Ovary (tissue), 1 donor: Measurements from ENCODE around the gene TTC9C.

Source experiments
- EP300 ChIP-seq: sonication (generic); formaldehyde crosslinking; IDR thresholded peaks from one replicate; pipeline ENCODE4 v1.6.1; 2017; ENCODE audit warnings: antibody characterized with exemption
- POLR2A ChIP-seq: fragments of 450-650 bp; IDR thresholded peaks from one replicate; pipeline ENCODE4 v1.6.1; 2017; ENCODE audit warnings: antibody characterized with exemption, mild to moderate bottlenecking, moderate library complexity

DNA sequence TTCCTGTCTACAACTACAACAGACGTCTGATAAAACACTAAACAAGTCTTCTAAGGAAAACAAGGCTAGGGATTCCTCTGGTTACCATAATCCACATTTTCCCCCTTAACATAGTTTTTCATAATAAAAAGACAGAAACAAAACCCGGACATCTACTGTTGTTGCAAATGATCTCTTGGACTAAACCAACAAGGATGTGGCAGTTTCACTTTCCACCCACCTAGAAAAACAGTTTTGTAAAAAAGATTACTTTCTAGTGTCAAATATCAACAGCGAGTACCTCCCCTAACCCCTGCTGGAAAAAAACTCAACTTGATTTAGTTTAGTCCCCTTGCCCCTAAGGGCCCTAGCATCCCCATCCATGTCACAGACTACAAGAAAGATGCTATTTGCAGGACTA, 15.4 kb upstream of the TTC9C start:
- TF ChIP-seq POLR2A (no peak), EP300 (no peak)
